Measurements from ENCODE around the gene MTERF1. TPM values are rescaled to one million over a fixed set of nuclear protein-coding genes. Genes with fewer than 3 reads are reported as not detected.

Gene MTERF1
- total RNA-seq, 2 donors from 2014 or later = 15.5 to 17.5 TPM

- H3K4me3 Mint-ChIP-seq = no peak overlapping the region
- Histone ChIP-seq H3K9ac (ENCODE audit: extremely low read depth, low read length, poor library complexity, severe bottlenecking) (no peak overlapping the region), H3K9me3 (ENCODE audit: control insufficient read depth, low read length) (no peaks in the 10 kb centered on the region), H3K4me3 (ENCODE audit: low read length) (no peak overlapping the region), H3K4me1 (ENCODE audit: control insufficient read depth, insufficient read depth, low read length) (no peaks in the 10 kb centered on the region), H3K27me3 (ENCODE audit: control insufficient read depth, insufficient read depth, low read length, poor library complexity, severe bottlenecking) (no peaks in the 10 kb centered on the region), H3K27ac (ENCODE audit: low read depth, low read length) (no peak overlapping the region), H3K36me3 (ENCODE audit: control insufficient read depth, insufficient read depth, low read length) (peaks cover 42% of the 10 kb centered on the region)
- no peak overlapping the region for H3K27ac Mint-ChIP-seq
- no peaks in the 10 kb centered on the region for H3K27me3 Mint-ChIP-seq (ENCODE audit: insufficient read depth)
- WGBS, 2 experiments (ENCODE audit: insufficient coverage in 1 of 2, insufficient read length in 1 of 2) = 93 to 96% methylated on average over 3 of the region's 3 CpGs
- H3K4me1 Mint-ChIP-seq = peaks cover 4% of the 10 kb centered on the region
- no peak for DNase-seq
- TF ChIP-seq, protein P1, sequence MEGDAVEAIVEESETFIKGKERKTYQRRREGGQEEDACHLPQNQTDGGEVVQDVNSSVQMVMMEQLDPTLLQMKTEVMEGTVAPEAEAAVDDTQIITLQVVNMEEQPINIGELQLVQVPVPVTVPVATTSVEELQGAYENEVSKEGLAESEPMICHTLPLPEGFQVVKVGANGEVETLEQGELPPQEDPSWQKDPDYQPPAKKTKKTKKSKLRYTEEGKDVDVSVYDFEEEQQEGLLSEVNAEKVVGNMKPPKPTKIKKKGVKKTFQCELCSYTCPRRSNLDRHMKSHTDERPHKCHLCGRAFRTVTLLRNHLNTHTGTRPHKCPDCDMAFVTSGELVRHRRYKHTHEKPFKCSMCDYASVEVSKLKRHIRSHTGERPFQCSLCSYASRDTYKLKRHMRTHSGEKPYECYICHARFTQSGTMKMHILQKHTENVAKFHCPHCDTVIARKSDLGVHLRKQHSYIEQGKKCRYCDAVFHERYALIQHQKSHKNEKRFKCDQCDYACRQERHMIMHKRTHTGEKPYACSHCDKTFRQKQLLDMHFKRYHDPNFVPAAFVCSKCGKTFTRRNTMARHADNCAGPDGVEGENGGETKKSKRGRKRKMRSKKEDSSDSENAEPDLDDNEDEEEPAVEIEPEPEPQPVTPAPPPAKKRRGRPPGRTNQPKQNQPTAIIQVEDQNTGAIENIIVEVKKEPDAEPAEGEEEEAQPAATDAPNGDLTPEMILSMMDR (conservative IDR thresholded peaks at IDR 0.05) = no peak
- H3K9me3 Mint-ChIP-seq = no peaks in the 10 kb centered on the region
- H3K36me3 Mint-ChIP-seq (ENCODE audit: low read depth) = peaks cover 18% of the 10 kb centered on the region
These were observed 4.7 kb downstream of the MTERF1 start for GRCh38 chr7:91875851-91876250.

DNA sequence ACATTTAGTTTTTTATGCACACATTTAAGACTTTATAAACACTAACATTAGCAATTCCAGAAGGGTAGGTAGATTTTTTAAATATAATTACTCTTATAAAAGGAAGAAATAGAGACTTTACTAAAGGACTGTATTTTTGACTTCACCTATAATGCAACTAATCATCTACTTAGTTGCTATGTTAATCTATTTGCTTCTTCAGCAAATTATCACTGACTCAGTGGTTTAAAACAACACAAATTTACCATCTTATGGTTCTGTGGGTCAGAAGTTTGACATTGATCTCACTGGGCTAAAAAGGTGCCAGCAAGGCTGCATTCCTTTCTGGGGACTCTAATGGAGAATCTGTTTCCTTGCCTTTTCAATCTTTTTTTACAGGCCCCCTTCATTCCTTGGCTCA, 7.6 kb downstream of the MTERF1 start:
- Histone ChIP-seq H3K9ac (ENCODE audit: extremely low read depth, low read length, poor library complexity, severe bottlenecking) (no peak overlapping the region), H3K4me1 (ENCODE audit: control insufficient read depth, insufficient read depth, low read length) (no peaks in the 10 kb centered on the region), H3K36me3 (ENCODE audit: control insufficient read depth, insufficient read depth, low read length) (peaks cover 45% of the 10 kb centered on the region), H3K27ac (ENCODE audit: low read depth, low read length) (no peak overlapping the region), H3K9me3 (ENCODE audit: control insufficient read depth, low read length) (no peaks in the 10 kb centered on the region), H3K4me3 (ENCODE audit: low read length) (no peak overlapping the region), H3K27me3 (ENCODE audit: control insufficient read depth, insufficient read depth, low read length, poor library complexity, severe bottlenecking) (no peaks in the 10 kb centered on the region)
- peaks cover 18% of the 10 kb centered on the region for H3K36me3 Mint-ChIP-seq (ENCODE audit: low read depth)
- no peak overlapping the region for H3K27ac Mint-ChIP-seq
- H3K27me3 Mint-ChIP-seq (ENCODE audit: insufficient read depth) = no peaks in the 10 kb centered on the region
- no peaks in the 10 kb centered on the region for H3K4me1 Mint-ChIP-seq
- no peak for DNase-seq
- no peaks in the 10 kb centered on the region for H3K9me3 Mint-ChIP-seq
- H3K4me3 Mint-ChIP-seq = no peak overlapping the region
- TF ChIP-seq, protein P1 (conservative IDR thresholded peaks at IDR 0.05) = no peak

GRCh38 chr7:91872069-91872468, 8.4 kb downstream of the MTERF1 start:
- Histone ChIP-seq H3K27me3 (ENCODE audit: control insufficient read depth, insufficient read depth, low read length, poor library complexity, severe bottlenecking) (no peaks in the 10 kb centered on the region), H3K9me3 (ENCODE audit: control insufficient read depth, low read length) (no peaks in the 10 kb centered on the region), H3K4me1 (ENCODE audit: control insufficient read depth, insufficient read depth, low read length) (no peaks in the 10 kb centered on the region), H3K36me3 (ENCODE audit: control insufficient read depth, insufficient read depth, low read length) (peaks cover 39% of the 10 kb centered on the region), H3K9ac (ENCODE audit: extremely low read depth, low read length, poor library complexity, severe bottlenecking) (no peak overlapping the region), H3K4me3 (ENCODE audit: low read length) (no peak overlapping the region), H3K27ac (ENCODE audit: low read depth, low read length) (no peak overlapping the region)
- no peak overlapping the region for H3K4me3 Mint-ChIP-seq
- DNase-seq = no peak
- H3K36me3 Mint-ChIP-seq (ENCODE audit: low read depth) = peaks cover 18% of the 10 kb centered on the region
- H3K27me3 Mint-ChIP-seq (ENCODE audit: insufficient read depth) = no peaks in the 10 kb centered on the region
- TF ChIP-seq, protein P1 (conservative IDR thresholded peaks at IDR 0.05) = no peak
- no peaks in the 10 kb centered on the region for H3K9me3 Mint-ChIP-seq
- H3K4me1 Mint-ChIP-seq = no peaks in the 10 kb centered on the region
- no peak overlapping the region for H3K27ac Mint-ChIP-seq
